ENCODE data around the gene ART1. TPM values are rescaled to one million over a fixed set of nuclear protein-coding genes. Genes with fewer than 3 reads are reported as not detected.

ART1 gene
- total and polyA plus RNA-seq, 2 donors (not counting 1 experiment from before 2014, with no cell fraction given) = not detected

- Mint-ChIP-seq H3K27ac (no peak overlapping the region), H3K27me3 (peaks cover 61% of the 10 kb centered on the region), H3K4me3 (peak overlapping the region; percentile 78), H3K4me1 (peaks cover 10% of the 10 kb centered on the region), H3K9me3 (ENCODE audit: insufficient read depth) (no peaks in the 10 kb centered on the region)
- Histone ChIP-seq H3K4me2 (replicated peaks; ENCODE audit: low read depth, low read length, poor library complexity, severe bottlenecking) (no peak overlapping the region), H3K79me2 (ENCODE audit: control insufficient read depth, insufficient read depth, low read length) (no peaks in the 10 kb centered on the region), H3K36me3 (replicated peaks in 1 of 2; ENCODE audit: control extremely low read depth in 1 of 2, control insufficient read depth in 1 of 2, extremely low read depth in 1 of 2, insufficient read depth in 2 of 2, low read length in 1 of 2) (no peaks in the 10 kb centered on the region), H3K4me1 (ENCODE audit: control insufficient read depth in 2 of 2, insufficient read depth in 2 of 2, low read length in 2 of 2) (peaks cover 10 to 14% of the 10 kb centered on the region in 2 donors), H4K20me1 (ENCODE audit: control insufficient read depth, insufficient read depth, low read length, poor library complexity, severe bottlenecking) (no peaks in the 10 kb centered on the region), H3K9me3 (ENCODE audit: control extremely low read depth in 1 of 3, control insufficient read depth in 2 of 3, insufficient read depth in 1 of 3, low read length in 2 of 3) (peaks cover 0 to 12% (median 0%) of the 10 kb centered on the region in 3 donors), H3K27ac (ENCODE audit: low read length in 2 of 2) (no peak overlapping the region), H3K27me3 (replicated peaks in 1 of 4; ENCODE audit: control extremely low read depth in 1 of 4, control insufficient read depth in 3 of 4, insufficient read depth in 4 of 4, low read length in 3 of 4) (peaks cover 0 to 40% (median 13%) of the 10 kb centered on the region in 4 experiments), H3K9ac (ENCODE audit: low read length) (no peak overlapping the region), H2AFZ (ENCODE audit: insufficient read depth, low read depth, low read length, poor library complexity, severe bottlenecking) (peak overlapping the region; percentile 81), H3K4me3 (ENCODE audit: control extremely low read depth in 1 of 5, extremely low read depth in 1 of 5, insufficient read depth in 1 of 5, low read depth in 2 of 5, low read length in 4 of 5) (no peak overlapping the region)
- ChIA-PET CTCF (interaction anchor here (0.8 kb wide), 1 partner anchor 432 kb away, joined by 3 read pairs; no protein-coding TSS in a partner anchor), POLR2A (no interaction called here)
- no peak for TF ChIP-seq CTCF (IDR thresholded peaks at IDR 0.05)
- 78% methylated on average over 7 of the region's 8 CpGs for WGBS (ENCODE audit: insufficient coverage)
- ATAC-seq (ENCODE audit: low read depth) (no peak), DNase-seq (no peak)
- intact Hi-C loops (cut with micrococcal nuclease) = no loop called here
Observed at GRCh38 chr11:3641191-3641590, 3.7 kb upstream of the ART1 start.

GRCh38 chr11:3641701-3642070 is 3.2 kb upstream of the ART1 start, which contains the start of gene ART5:
Gene ART5, minus strand, starts transcription at chr11:3641992. Its CDS starts 130 bp downstream, at chr11:3641862.
- Histone ChIP-seq H3K4me1 (ENCODE audit: control insufficient read depth in 2 of 2, insufficient read depth in 2 of 2, low read length in 2 of 2) (peaks cover 10 to 14% of the 10 kb centered on the region in 2 donors), H3K36me3 (replicated peaks in 1 of 2; ENCODE audit: control extremely low read depth in 1 of 2, control insufficient read depth in 1 of 2, extremely low read depth in 1 of 2, insufficient read depth in 2 of 2, low read length in 1 of 2) (no peaks in the 10 kb centered on the region), H4K20me1 (ENCODE audit: control insufficient read depth, insufficient read depth, low read length, poor library complexity, severe bottlenecking) (no peaks in the 10 kb centered on the region), H3K9ac (ENCODE audit: low read length) (peak within 1 kb of the TSS; percentile 68), H3K27ac (ENCODE audit: low read length in 2 of 2) (no peak within 1 kb of the TSS), H3K27me3 (replicated peaks in 1 of 4; ENCODE audit: control extremely low read depth in 1 of 4, control insufficient read depth in 3 of 4, insufficient read depth in 4 of 4, low read length in 3 of 4) (peaks cover 0 to 40% (median 13%) of the 10 kb centered on the region in 4 experiments), H3K79me2 (ENCODE audit: control insufficient read depth, insufficient read depth, low read length) (no peaks in the 10 kb centered on the region), H3K9me3 (ENCODE audit: control extremely low read depth in 1 of 3, control insufficient read depth in 2 of 3, insufficient read depth in 1 of 3, low read length in 2 of 3) (peaks cover 0 to 12% (median 0%) of the 10 kb centered on the region in 3 donors), H3K4me3 (ENCODE audit: control extremely low read depth in 1 of 5, extremely low read depth in 1 of 5, insufficient read depth in 1 of 5, low read depth in 2 of 5, low read length in 4 of 5) (peak within 1 kb of the TSS in 4 of 5 experiments; percentile 21 to 65 (median 60)), H3K4me2 (replicated peaks; ENCODE audit: low read depth, low read length, poor library complexity, severe bottlenecking) (peak within 1 kb of the TSS; percentile 93), H2AFZ (ENCODE audit: insufficient read depth, low read depth, low read length, poor library complexity, severe bottlenecking) (peak within 1 kb of the TSS; percentile 81)
- WGBS (ENCODE audit: insufficient coverage) = 33% methylated on average over 16 of the region's 21 CpGs
- ATAC-seq (ENCODE audit: low read depth) (no peak), DNase-seq (no peak)
- Mint-ChIP-seq H3K27me3 (peaks cover 60% of the 10 kb centered on the region), H3K27ac (no peak within 1 kb of the TSS), H3K4me3 (peak within 1 kb of the TSS; percentile 81), H3K9me3 (ENCODE audit: insufficient read depth) (no peaks in the 10 kb centered on the region), H3K4me1 (peaks cover 10% of the 10 kb centered on the region)
- intact Hi-C loops (cut with micrococcal nuclease) = no loop called here
- CTCF ChIA-PET = no interaction called here
- no peak for TF ChIP-seq EZH2 (IDR thresholded peaks at IDR 0.05; ENCODE audit: borderline replicate concordance, insufficient read depth, low read depth, low read length, poor library complexity, severe bottlenecking)
- TF ChIP-seq CTCF (IDR thresholded peaks at IDR 0.05) = no peak
- POLR2A ChIA-PET = no interaction called here

Data from B cell (primary cell).